ENCODE measurements around the gene SLC25A45. TPM values are rescaled to one million over a fixed set of nuclear protein-coding genes. Genes with fewer than 3 reads are reported as not detected.

Gene SLC25A45
- total RNA-seq, 1 donor from 2014 or later: 0.26 TPM

- FAIRE-seq (no peak), DNase-seq (ENCODE audit: low read depth) (no peak)
- H3K4me3 ChIP-seq (ENCODE audit: low read depth, low read length): no peak overlapping the region
- peaks cover 21% of the 10 kb centered on the region for H3K36me3 ChIP-seq (ENCODE audit: control insufficient read depth, insufficient read depth, low read length)
- no peak for TF ChIP-seq CTCF (IDR thresholded peaks at IDR 0.05; ENCODE audit: insufficient read depth, low read length, severe bottlenecking)
- H3K27me3 ChIP-seq (ENCODE audit: control insufficient read depth, insufficient read depth, low read length): no peaks in the 10 kb centered on the region
These were observed 28.7 kb upstream of the SLC25A45 start for GRCh38 chr11:65410936-65411680.

- Histone ChIP-seq H3K36me3 (ENCODE audit: control insufficient read depth, insufficient read depth, low read length) (peaks cover 27% of the 10 kb centered on the region), H3K27me3 (ENCODE audit: control insufficient read depth, insufficient read depth, low read length) (no peaks in the 10 kb centered on the region), H3K4me3 (ENCODE audit: low read depth, low read length) (no peak overlapping the region)
- DNase-seq (ENCODE audit: low read depth) (no peak), FAIRE-seq (no peak)
- TF ChIP-seq CTCF (IDR thresholded peaks at IDR 0.05; ENCODE audit: insufficient read depth, low read length, severe bottlenecking): no peak
These were observed 22.3 kb upstream of the SLC25A45 start for GRCh38 chr11:65404638-65405339.

GRCh38 chr11:65404210-65404609, 21.8 kb upstream of the SLC25A45 start:
- H3K27me3 ChIP-seq (ENCODE audit: control insufficient read depth, insufficient read depth, low read length): no peaks in the 10 kb centered on the region
- DNase-seq (ENCODE audit: low read depth) (no peak), FAIRE-seq (no peak)
- TF ChIP-seq CTCF (IDR thresholded peaks at IDR 0.05; ENCODE audit: insufficient read depth, low read length, severe bottlenecking): no peak
- H3K4me3 ChIP-seq (ENCODE audit: low read depth, low read length): no peak overlapping the region
- peaks cover 32% of the 10 kb centered on the region for H3K36me3 ChIP-seq (ENCODE audit: control insufficient read depth, insufficient read depth, low read length)

- H3K27me3 ChIP-seq (ENCODE audit: control insufficient read depth, insufficient read depth, low read length): no peaks in the 10 kb centered on the region
- TF ChIP-seq CTCF (IDR thresholded peaks at IDR 0.05; ENCODE audit: insufficient read depth, low read length, severe bottlenecking): no peak
- DNase-seq (ENCODE audit: low read depth) (no peak), FAIRE-seq (no peak)
- H3K4me3 ChIP-seq (ENCODE audit: low read depth, low read length): no peak overlapping the region
- peaks cover 32% of the 10 kb centered on the region for H3K36me3 ChIP-seq (ENCODE audit: control insufficient read depth, insufficient read depth, low read length)
These were observed 21.2 kb upstream of the SLC25A45 start for GRCh38 chr11:65403607-65404121.

GRCh38 chr11:65402790-65403189, 20.3 kb upstream of the SLC25A45 start:
- no peak for TF ChIP-seq CTCF (IDR thresholded peaks at IDR 0.05; ENCODE audit: insufficient read depth, low read length, severe bottlenecking)
- no peak for FAIRE-seq
- Histone ChIP-seq H3K36me3 (ENCODE audit: control insufficient read depth, insufficient read depth, low read length) (peaks cover 31% of the 10 kb centered on the region), H3K4me3 (ENCODE audit: low read depth, low read length) (no peak overlapping the region), H3K27me3 (ENCODE audit: control insufficient read depth, insufficient read depth, low read length) (no peaks in the 10 kb centered on the region)
- DNase-seq (ENCODE audit: low read depth): no peak

Data from bronchial epithelial cell (primary cell).